ENCODE measurements around the gene FRY.
"Not testable (repeated sequence)": the region's sequence is repeated elsewhere in the genome, so short reads cannot be mapped to it uniquely, and the experiment has no call there.

Gene FRY

GRCh38 chr13:32044446-32044845 is 12.9 kb downstream of the FRY start:
- no peak for FAIRE-seq

- no peak for FAIRE-seq
Observed at GRCh38 chr13:32045537-32045936, 14.0 kb downstream of the FRY start.

- no peak for FAIRE-seq
Observed at GRCh38 chr13:32045982-32046785, 14.6 kb downstream of the FRY start.

GRCh38 chr13:32047088-32047487 is 15.5 kb downstream of the FRY start:
- FAIRE-seq = no peak

- no peak for FAIRE-seq
Observed at GRCh38 chr13:32047793-32048192, 16.2 kb downstream of the FRY start.

- no peak for FAIRE-seq
Observed at GRCh38 chr13:32048816-32049215, 17.2 kb downstream of the FRY start.

- FAIRE-seq = no peak
Observed at GRCh38 chr13:32051156-32051555, 19.6 kb downstream of the FRY start.

- FAIRE-seq = no peak
Observed at GRCh38 chr13:32056316-32056715, 24.7 kb downstream of the FRY start.

- not testable (repeated sequence) for FAIRE-seq
Observed at GRCh38 chr13:32057325-32057724, 25.8 kb downstream of the FRY start.

- no peak for FAIRE-seq
Observed at GRCh38 chr13:32059511-32059984, 28.0 kb downstream of the FRY start.

- no peak for FAIRE-seq
Observed at GRCh38 chr13:32060401-32060878, 28.9 kb downstream of the FRY start.

- FAIRE-seq = no peak
Observed at GRCh38 chr13:32063619-32064233, 32.2 kb downstream of the FRY start.

- no peak for FAIRE-seq
Observed at GRCh38 chr13:32067149-32067961, 35.8 kb downstream of the FRY start.

- FAIRE-seq = no peak
Observed at GRCh38 chr13:32068255-32068654, 36.7 kb downstream of the FRY start.

GRCh38 chr13:32073180-32073864 is 41.7 kb downstream of the FRY start:
- FAIRE-seq = no peak

- no peak for FAIRE-seq
Observed at GRCh38 chr13:32075170-32075851, 43.7 kb downstream of the FRY start.

GRCh38 chr13:32079587-32079986 is 48.0 kb downstream of the FRY start:
- FAIRE-seq = no peak

GRCh38 chr13:32080328-32080744 is 48.8 kb downstream of the FRY start:
- FAIRE-seq = no peak

GRCh38 chr13:32081591-32081990 is 50.0 kb downstream of the FRY start:
- no peak for FAIRE-seq

- no peak for FAIRE-seq
Observed at GRCh38 chr13:32086366-32086765, 54.8 kb downstream of the FRY start.

- no peak for FAIRE-seq
Observed at GRCh38 chr13:32086791-32087441, 55.3 kb downstream of the FRY start.
